ENCODE data around the gene XRRA1. TPM values are rescaled to one million over a fixed set of nuclear protein-coding genes. Genes with fewer than 3 reads are reported as not detected.

XRRA1 gene
- total and polyA plus RNA-seq, 2 of the 13 experiments (the other 11 are each of a cell fraction or from before 2014, with no cell fraction given), result 7.6 to 10.5 TPM

DNA sequence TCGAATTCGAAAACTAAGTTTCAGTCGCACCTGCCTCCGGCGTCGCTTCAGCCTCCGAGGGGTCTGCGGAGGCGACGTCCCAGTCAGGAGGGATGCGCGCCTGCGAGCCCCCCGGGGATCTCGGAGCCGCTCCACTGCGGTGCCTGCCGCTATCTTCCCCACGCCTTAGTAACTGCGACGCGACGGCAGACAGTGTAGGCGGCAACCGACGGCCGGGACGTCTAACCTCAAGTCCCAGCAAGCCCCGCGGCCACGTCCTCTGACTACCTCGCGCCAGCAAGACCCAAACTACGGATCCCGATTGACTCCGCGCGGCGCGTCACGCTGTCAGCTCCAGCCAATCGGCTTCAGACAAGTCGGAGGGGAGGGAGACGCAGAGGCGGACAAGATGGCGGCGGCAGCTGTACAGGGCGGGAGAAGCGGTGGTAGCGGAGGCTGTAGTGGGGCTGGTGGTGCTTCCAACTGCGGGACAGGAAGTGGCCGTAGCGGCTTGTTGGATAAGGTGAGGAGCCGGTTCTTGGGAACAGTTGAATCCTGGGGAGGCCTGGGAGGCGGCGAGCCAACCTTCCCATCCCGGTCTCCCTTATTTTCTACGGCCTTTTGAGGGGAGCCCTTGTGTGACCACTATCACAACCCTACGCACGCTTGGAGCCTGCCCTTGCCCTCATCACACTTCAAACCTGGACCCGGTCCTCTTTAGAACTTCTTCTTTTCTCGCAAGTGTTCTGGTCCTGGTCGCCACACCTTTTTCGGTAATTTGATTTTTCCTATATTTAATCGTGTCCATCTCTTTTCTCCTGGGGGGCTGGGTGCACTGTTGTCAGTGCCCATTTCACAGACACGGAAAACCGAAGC, at the start of gene XRRA1, which contains the start of gene SPCS2 (continued):
- TF ChIP-seq, protein P1, sequence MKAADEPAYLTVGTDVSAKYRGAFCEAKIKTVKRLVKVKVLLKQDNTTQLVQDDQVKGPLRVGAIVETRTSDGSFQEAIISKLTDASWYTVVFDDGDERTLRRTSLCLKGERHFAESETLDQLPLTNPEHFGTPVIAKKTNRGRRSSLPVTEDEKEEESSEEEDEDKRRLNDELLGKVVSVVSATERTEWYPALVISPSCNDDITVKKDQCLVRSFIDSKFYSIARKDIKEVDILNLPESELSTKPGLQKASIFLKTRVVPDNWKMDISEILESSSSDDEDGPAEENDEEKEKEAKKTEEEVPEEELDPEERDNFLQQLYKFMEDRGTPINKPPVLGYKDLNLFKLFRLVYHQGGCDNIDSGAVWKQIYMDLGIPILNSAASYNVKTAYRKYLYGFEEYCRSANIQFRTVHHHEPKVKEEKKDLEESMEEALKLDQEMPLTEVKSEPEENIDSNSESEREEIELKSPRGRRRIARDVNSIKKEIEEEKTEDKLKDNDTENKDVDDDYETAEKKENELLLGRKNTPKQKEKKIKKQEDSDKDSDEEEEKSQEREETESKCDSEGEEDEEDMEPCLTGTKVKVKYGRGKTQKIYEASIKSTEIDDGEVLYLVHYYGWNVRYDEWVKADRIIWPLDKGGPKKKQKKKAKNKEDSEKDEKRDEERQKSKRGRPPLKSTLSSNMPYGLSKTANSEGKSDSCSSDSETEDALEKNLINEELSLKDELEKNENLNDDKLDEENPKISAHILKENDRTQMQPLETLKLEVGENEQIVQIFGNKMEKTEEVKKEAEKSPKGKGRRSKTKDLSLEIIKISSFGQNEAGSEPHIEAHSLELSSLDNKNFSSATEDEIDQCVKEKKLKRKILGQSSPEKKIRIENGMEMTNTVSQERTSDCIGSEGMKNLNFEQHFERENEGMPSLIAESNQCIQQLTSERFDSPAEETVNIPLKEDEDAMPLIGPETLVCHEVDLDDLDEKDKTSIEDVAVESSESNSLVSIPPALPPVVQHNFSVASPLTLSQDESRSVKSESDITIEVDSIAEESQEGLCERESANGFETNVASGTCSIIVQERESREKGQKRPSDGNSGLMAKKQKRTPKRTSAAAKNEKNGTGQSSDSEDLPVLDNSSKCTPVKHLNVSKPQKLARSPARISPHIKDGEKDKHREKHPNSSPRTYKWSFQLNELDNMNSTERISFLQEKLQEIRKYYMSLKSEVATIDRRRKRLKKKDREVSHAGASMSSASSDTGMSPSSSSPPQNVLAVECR (CRISPR knock-in tag; IDR thresholded peaks at IDR 0.05; ENCODE audit: borderline replicate concordance), result peak; percentile 98
- TF ChIP-seq ZNF772 (CRISPR knock-in tag; IDR thresholded peaks at IDR 0.05), result peak; percentile 94
- peak; percentile 88; the same call in 1 of the 2 replicates for TF ChIP-seq MEIS1 (CRISPR knock-in tag; IDR thresholded peaks at IDR 0.05; ENCODE audit: borderline replicate concordance)
- TF ChIP-seq ZSCAN12 (CRISPR knock-in tag; IDR thresholded peaks at IDR 0.05), result no peak
- peak; percentile 80; the same call in 1 of the 2 replicates for TF ChIP-seq REXO4 (CRISPR knock-in tag; IDR thresholded peaks at IDR 0.05; ENCODE audit: borderline replicate concordance)
- peak; percentile 79 for TF ChIP-seq ZNF768 (CRISPR knock-in tag; IDR thresholded peaks at IDR 0.05)
- 0 out of 2 replicates have a peak, but pooled peaks have one; percentile 30 for TF ChIP-seq ZBTB34 (CRISPR knock-in tag; IDR thresholded peaks at IDR 0.05)
- peak; percentile 87; the same call in 1 of the 2 replicates for TF ChIP-seq CAMTA2 (CRISPR knock-in tag; IDR thresholded peaks at IDR 0.05; ENCODE audit: borderline replicate concordance)
- TF ChIP-seq MAX (IDR thresholded peaks at IDR 0.05), result peak; percentile 91
- peak; percentile 17; the same call in 1 of the 2 replicates for TF ChIP-seq SMAD3 (CRISPR knock-in tag; IDR thresholded peaks at IDR 0.05)
- TF ChIP-seq ZFX (CRISPR knock-in tag; IDR thresholded peaks at IDR 0.05; ENCODE audit: low read depth), result peak; percentile 100
- peak; percentile 51 for TF ChIP-seq TEAD3 (CRISPR knock-in tag; optimal IDR thresholded peaks at IDR 0.05; ENCODE audit: borderline replicate concordance)
- TF ChIP-seq ATF7-NPFF (CRISPR knock-in tag; IDR thresholded peaks at IDR 0.05; ENCODE audit: low read depth), result peak; percentile 95
- peak; percentile 94 for TF ChIP-seq BRD4 (CRISPR knock-in tag; IDR thresholded peaks at IDR 0.05)
- TF ChIP-seq, protein P2, sequence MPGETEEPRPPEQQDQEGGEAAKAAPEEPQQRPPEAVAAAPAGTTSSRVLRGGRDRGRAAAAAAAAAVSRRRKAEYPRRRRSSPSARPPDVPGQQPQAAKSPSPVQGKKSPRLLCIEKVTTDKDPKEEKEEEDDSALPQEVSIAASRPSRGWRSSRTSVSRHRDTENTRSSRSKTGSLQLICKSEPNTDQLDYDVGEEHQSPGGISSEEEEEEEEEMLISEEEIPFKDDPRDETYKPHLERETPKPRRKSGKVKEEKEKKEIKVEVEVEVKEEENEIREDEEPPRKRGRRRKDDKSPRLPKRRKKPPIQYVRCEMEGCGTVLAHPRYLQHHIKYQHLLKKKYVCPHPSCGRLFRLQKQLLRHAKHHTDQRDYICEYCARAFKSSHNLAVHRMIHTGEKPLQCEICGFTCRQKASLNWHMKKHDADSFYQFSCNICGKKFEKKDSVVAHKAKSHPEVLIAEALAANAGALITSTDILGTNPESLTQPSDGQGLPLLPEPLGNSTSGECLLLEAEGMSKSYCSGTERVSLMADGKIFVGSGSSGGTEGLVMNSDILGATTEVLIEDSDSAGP (CRISPR knock-in tag; IDR thresholded peaks at IDR 0.05; ENCODE audit: borderline replicate concordance), result peak; percentile 93
- no peak for TF ChIP-seq SIN3B (IDR thresholded peaks at IDR 0.05; ENCODE audit: low read length)
- TF ChIP-seq TCF7L2 (IDR thresholded peaks at IDR 0.05; ENCODE audit: low read depth, low read length), result no peak
- TF ChIP-seq DNMT3B (CRISPR knock-in tag; conservative IDR thresholded peaks at IDR 0.05), result 0 out of 2 replicates have a peak, but pooled peaks have one; percentile 28
- TF ChIP-seq FLYWCH1 (CRISPR knock-in tag; IDR thresholded peaks at IDR 0.05), result no peak
- TF ChIP-seq ZNF572 (CRISPR knock-in tag; IDR thresholded peaks at IDR 0.05), result peak; percentile 84
- peak; percentile 72 for TF ChIP-seq YEATS4 (CRISPR knock-in tag; IDR thresholded peaks at IDR 0.05; ENCODE audit: borderline replicate concordance)
- peak; percentile 94 for TF ChIP-seq DRAP1 (CRISPR knock-in tag; IDR thresholded peaks at IDR 0.05)
